PC-3 (cell line): ENCODE data around the gene JOSD1. TPM values are rescaled to one million over a fixed set of nuclear protein-coding genes. Genes with fewer than 3 reads are reported as not detected.
"Not testable (repeated sequence)": the region's sequence is repeated elsewhere in the genome, so short reads cannot be mapped to it uniquely, and the experiment has no call there.

Experiments
- ATAC-seq: fragments of 200-7000 bp; cut with Tn5 transposase; 2 replicates; pipeline ENCODE4 v1.9.1; 2020; ENCODE audit warnings: mild to moderate bottlenecking, moderate library complexity
- BruUV-seq: library from RNA; stranded (reverse); fragments of 400-500 nt; replicated peaks from 2 replicates; lab custom pipeline; 2021; lab: Mats Ljungman, UMichigan
- CTCF ChIA-PET: fragments of 300-600 bp; sonication (Branson Sonifier 250); formaldehyde crosslinking; loops from one replicate; lab custom pipeline; 2022; ENCODE audit warnings: antibody characterized with exemption; lab: Charles Lee
- POLR2A ChIA-PET: fragments of 300-600 bp; sonication (Branson Sonifier 250); formaldehyde crosslinking; loops from one replicate; lab custom pipeline; 2022; ENCODE audit warnings: antibody characterized with exemption; ENCODE audit not compliant: unreplicated experiment; lab: Charles Lee
- DNase-seq: peaks from one replicate; pipeline ENCODE4 v3.0.0-alpha.2; 2015
- H2AFZ ChIP-seq: fragments of 300-600 bp; sonication (generic); 2 replicates; pipeline ENCODE4 v1.6.0; 2016; ENCODE audit warnings: antibody characterized with exemption, low read length
- H3F3A ChIP-seq: fragments of 300-600 bp; sonication (generic); one replicate; pipeline ENCODE4 v1.6.0; 2017; ENCODE audit warnings: antibody characterized with exemption, low read length, control low read depth, mild to moderate bottlenecking; ENCODE audit not compliant: unreplicated experiment
- H3K27ac ChIP-seq: fragments of 300-600 bp; sonication (generic); 2 replicates; pipeline ENCODE4 v1.5.1; 2016; ENCODE audit warnings: mild to moderate bottlenecking, low read length
- H3K27me3 ChIP-seq: fragments of 300-600 bp; sonication (generic); 2 replicates; pipeline ENCODE4 v1.6.1; 2016; ENCODE audit warnings: low read length, mixed read lengths
- H3K36me3 ChIP-seq: fragments of 300-600 bp; sonication (generic); 2 replicates; pipeline ENCODE4 v1.6.1; 2016; ENCODE audit warnings: low read depth, mixed run types, low read length, mixed read lengths
- H3K4me1 ChIP-seq: fragments of 300-600 bp; sonication (generic); 2 replicates; pipeline ENCODE4 v1.5.1; 2016; ENCODE audit warnings: low read length; ENCODE audit not compliant: insufficient read depth
- H3K4me2 ChIP-seq: fragments of 300-600 bp; sonication (generic); 2 replicates; pipeline ENCODE4 v1.6.0; 2016; ENCODE audit warnings: low read length
- H3K4me3 ChIP-seq: fragments of 300-600 bp; sonication (generic); 2 replicates; pipeline ENCODE4 v1.5.1; 2016; ENCODE audit warnings: mild to moderate bottlenecking, low read length, mixed read lengths
- H3K79me2 ChIP-seq: fragments of 300-600 bp; sonication (generic); 2 replicates; pipeline ENCODE4 v1.6.1; 2017; ENCODE audit warnings: low read length, mixed read lengths
- H3K9ac ChIP-seq: fragments of 300-600 bp; sonication (generic); 2 replicates; pipeline ENCODE4 v1.6.0; 2016; ENCODE audit warnings: mild to moderate bottlenecking, low read length
- H3K9me2 ChIP-seq: fragments of 300-600 bp; sonication (generic); replicated peaks from 2 replicates; pipeline ENCODE4 v1.6.1; 2016; ENCODE audit warnings: mixed run types, low read length, mixed read lengths
- H3K9me3 ChIP-seq: fragments of 300-600 bp; sonication (generic); 2 replicates; pipeline ENCODE4 v1.6.1; 2016; ENCODE audit warnings: low read length, mixed read lengths
- H4K20me1 ChIP-seq: fragments of 300-600 bp; sonication (generic); 2 replicates; pipeline ENCODE4 v1.6.1; 2016; ENCODE audit warnings: low read length, mixed read lengths
- CTCF ChIP-seq: fragments of 300-600 bp; sonication (generic); conservative IDR thresholded peaks from 2 replicates; pipeline ENCODE4 v1.5.1; 2017; ENCODE audit warnings: antibody characterized with exemption, low read depth, mild to moderate bottlenecking, low read length
- EZH2 ChIP-seq: fragments of 300-600 bp; sonication (generic); IDR thresholded peaks from one replicate; pipeline ENCODE4 v1.6.1; 2017; ENCODE audit warnings: antibody characterized with exemption, mild to moderate bottlenecking, low read length; ENCODE audit not compliant: unreplicated experiment
- EZH2phosphoT487 ChIP-seq: fragments of 300-600 bp; sonication (generic); IDR thresholded peaks from 2 replicates; pipeline ENCODE4 v1.6.1; 2018; ENCODE audit warnings: mild to moderate bottlenecking, antibody characterized with exemption, low read length, borderline replicate concordance
- intact Hi-C: fragments of 100-400 bp; cut with micrococcal nuclease; formaldehyde crosslinking; loops from 2 replicates; pipeline ENCODE4 v1.9.0; 2023
- total RNA-seq: library from RNA; depleted of rRNA; stranded (reverse); fragments of >200 nt; gene quantifications from 2 replicates; pipeline ENCODE4 v1.2.3, GENCODE V29; 2014

JOSD1 gene
- total RNA-seq, 1 experiment from 2014 or later = 40.3 TPM

DNA sequence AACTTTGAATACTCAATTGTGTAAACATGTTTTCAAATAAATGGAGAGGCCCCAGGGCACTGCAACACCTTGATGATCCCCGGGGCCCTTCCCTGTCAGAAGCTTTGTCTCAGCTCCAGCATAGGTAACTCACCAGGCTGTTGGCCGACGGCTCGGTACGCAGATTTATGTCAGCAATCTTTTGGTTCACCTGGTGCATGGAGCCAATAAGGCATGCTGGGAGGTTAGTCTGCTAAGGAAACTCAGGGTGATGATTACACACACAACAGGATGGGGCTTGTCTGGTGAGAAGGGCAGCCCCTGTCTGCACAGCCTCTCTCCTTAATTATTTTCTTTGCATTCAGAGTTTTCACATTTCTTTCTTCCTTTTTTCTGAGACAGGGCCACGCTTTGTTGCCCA is 55.3 kb downstream of the JOSD1 start:
- intact Hi-C loops = no loop called here
- H3K27me3 ChIP-seq = no peaks in the 10 kb centered on the region
- no peaks in the 10 kb centered on the region for H4K20me1 ChIP-seq
- DNase-seq = no peak
- no peak overlapping the region for H2AFZ ChIP-seq
- no peak overlapping the region for H3K4me2 ChIP-seq
- BruUV-seq = no TSS peak
- H3F3A ChIP-seq = no peaks in the 10 kb centered on the region
- no peak for ATAC-seq
- H3K36me3 ChIP-seq = no peaks in the 10 kb centered on the region
- TF ChIP-seq CTCF (no peak), EZH2 (no peak), EZH2phosphoT487 (no peak)
- no peak overlapping the region for H3K4me3 ChIP-seq
- H3K9me2 ChIP-seq = no peaks in the 10 kb centered on the region
- H3K4me1 ChIP-seq = peaks cover 4% of the 10 kb centered on the region; the same call in 1 of the 2 replicates
- no peaks in the 10 kb centered on the region for H3K79me2 ChIP-seq
- no peak overlapping the region for H3K9ac ChIP-seq
- POLR2A ChIA-PET = no interaction called here
- CTCF ChIA-PET = no interaction called here
- no peaks in the 10 kb centered on the region for H3K9me3 ChIP-seq
- H3K27ac ChIP-seq = no peak overlapping the region

GRCh38 chr22:38644245-38644644 is 56.5 kb downstream of the JOSD1 start:
- ATAC-seq, DNase-seq, BruUV-seq, H3K79me2 ChIP-seq, POLR2A ChIA-PET, H3K27ac ChIP-seq, H3F3A ChIP-seq, H3K27me3 ChIP-seq, H3K9me3 ChIP-seq, H3K4me2 ChIP-seq, intact Hi-C loops, H3K9me2 ChIP-seq, H4K20me1 ChIP-seq, H3K4me1 ChIP-seq, H3K9ac ChIP-seq, H2AFZ ChIP-seq, H3K4me3 ChIP-seq, CTCF ChIA-PET, H3K36me3 ChIP-seq: not testable (repeated sequence)

- no peaks in the 10 kb centered on the region for H3K79me2 ChIP-seq
- H3K9ac ChIP-seq = no peak overlapping the region
- no peaks in the 10 kb centered on the region for H3K9me3 ChIP-seq
- no peak overlapping the region for H3K27ac ChIP-seq
- ChIA-PET CTCF (no interaction called here), POLR2A (no interaction called here)
- DNase-seq (no peak), ATAC-seq (no peak)
- no peaks in the 10 kb centered on the region for H3K27me3 ChIP-seq
- no peak overlapping the region for H3K4me2 ChIP-seq
- H4K20me1 ChIP-seq = no peaks in the 10 kb centered on the region
- H3F3A ChIP-seq = no peaks in the 10 kb centered on the region
- intact Hi-C loops = no loop called here
- H3K4me3 ChIP-seq = no peak overlapping the region
- no peaks in the 10 kb centered on the region for H3K9me2 ChIP-seq
- TF ChIP-seq EZH2phosphoT487 = no peak
- no peak for TF ChIP-seq EZH2
- TF ChIP-seq CTCF = no peak
- BruUV-seq = no TSS peak
- H3K4me1 ChIP-seq = no peaks in the 10 kb centered on the region
- H3K36me3 ChIP-seq = no peaks in the 10 kb centered on the region
- no peak overlapping the region for H2AFZ ChIP-seq
Measured at GRCh38 chr22:38641476-38642040, 59.2 kb downstream of the JOSD1 start.
